Effector memory CD8-positive, alpha-beta T cell (primary cell): Measurements from ENCODE around the gene E2F2.
"Not testable (repeated sequence)": the region's sequence is repeated elsewhere in the genome, so short reads cannot be mapped to it uniquely, and the experiment has no call there.

Experiments used
- ATAC-seq: fragments of 150-1000 bp; cut with Tn5 transposase; replicated peaks from 2 replicates; pipeline ENCODE4 v1.10.0; 2021; ENCODE audit warnings: mild to moderate bottlenecking, moderate library complexity
- DNase-seq, 3 experiments: peaks; one replicate each; pipeline ENCODE4 v3.0.0; 2021
- H3K27ac Mint-ChIP-seq, 2 donors: one replicate each; pipeline ENCODE4 v1.8.0; 2022; ENCODE audit warnings: mild to moderate bottlenecking in 2 of 2, mixed read lengths in 2 of 2, moderate library complexity in 2 of 2
- H3K27me3 Mint-ChIP-seq, 2 donors: one replicate each; pipeline ENCODE4 v1.8.0; 2022; ENCODE audit warnings: mixed read lengths in 2 of 2
- H3K36me3 Mint-ChIP-seq: one replicate; pipeline ENCODE4 v1.8.0; 2022; ENCODE audit warnings: mild to moderate bottlenecking, moderate library complexity, mixed read lengths; ENCODE audit not compliant: insufficient read depth
- H3K4me1 Mint-ChIP-seq, 2 donors: one replicate each; pipeline ENCODE4 v1.8.0; 2022; ENCODE audit warnings: low read depth in 2 of 2, mixed read lengths in 2 of 2
- H3K4me3 Mint-ChIP-seq, 2 donors: one replicate each; pipeline ENCODE4 v1.8.0; 2022; ENCODE audit warnings: mild to moderate bottlenecking in 2 of 2, mixed read lengths in 2 of 2, moderate library complexity in 2 of 2
- H3K9me3 Mint-ChIP-seq, 2 donors: one replicate each; pipeline ENCODE4 v1.8.0; 2022; ENCODE audit warnings: mixed read lengths in 2 of 2

The E2F2 gene

GRCh38 chr1:23548704-23549143 lies 17.7 kb upstream of the E2F2 start:
- Mint-ChIP-seq H3K4me1 (peaks cover 5% of the 10 kb centered on the region in 2 donors), H3K27me3 (no peaks in the 10 kb centered on the region), H3K27ac (no peak overlapping the region), H3K36me3 (peaks cover 3% of the 10 kb centered on the region), H3K9me3 (no peaks in the 10 kb centered on the region), H3K4me3 (no peak overlapping the region)
- DNase-seq (no peak), ATAC-seq (no peak)

- DNase-seq (no peak), ATAC-seq (no peak)
- Mint-ChIP-seq H3K27me3 (no peaks in the 10 kb centered on the region), H3K27ac (no peak overlapping the region), H3K9me3 (no peaks in the 10 kb centered on the region), H3K4me1 (peaks cover 2 to 3% of the 10 kb centered on the region in 2 donors), H3K4me3 (no peak overlapping the region), H3K36me3 (no peaks in the 10 kb centered on the region)
These were observed 16.0 kb upstream of the E2F2 start for GRCh38 chr1:23546897-23547584.

- Mint-ChIP-seq H3K36me3 (no peaks in the 10 kb centered on the region), H3K4me1 (peaks cover 2 to 3% of the 10 kb centered on the region in 2 donors), H3K4me3 (no peak overlapping the region), H3K27me3 (no peaks in the 10 kb centered on the region), H3K27ac (no peak overlapping the region), H3K9me3 (no peaks in the 10 kb centered on the region)
- no peak for DNase-seq
- ATAC-seq, result no peak
These were observed 14.8 kb upstream of the E2F2 start for GRCh38 chr1:23545851-23546250.

DNA sequence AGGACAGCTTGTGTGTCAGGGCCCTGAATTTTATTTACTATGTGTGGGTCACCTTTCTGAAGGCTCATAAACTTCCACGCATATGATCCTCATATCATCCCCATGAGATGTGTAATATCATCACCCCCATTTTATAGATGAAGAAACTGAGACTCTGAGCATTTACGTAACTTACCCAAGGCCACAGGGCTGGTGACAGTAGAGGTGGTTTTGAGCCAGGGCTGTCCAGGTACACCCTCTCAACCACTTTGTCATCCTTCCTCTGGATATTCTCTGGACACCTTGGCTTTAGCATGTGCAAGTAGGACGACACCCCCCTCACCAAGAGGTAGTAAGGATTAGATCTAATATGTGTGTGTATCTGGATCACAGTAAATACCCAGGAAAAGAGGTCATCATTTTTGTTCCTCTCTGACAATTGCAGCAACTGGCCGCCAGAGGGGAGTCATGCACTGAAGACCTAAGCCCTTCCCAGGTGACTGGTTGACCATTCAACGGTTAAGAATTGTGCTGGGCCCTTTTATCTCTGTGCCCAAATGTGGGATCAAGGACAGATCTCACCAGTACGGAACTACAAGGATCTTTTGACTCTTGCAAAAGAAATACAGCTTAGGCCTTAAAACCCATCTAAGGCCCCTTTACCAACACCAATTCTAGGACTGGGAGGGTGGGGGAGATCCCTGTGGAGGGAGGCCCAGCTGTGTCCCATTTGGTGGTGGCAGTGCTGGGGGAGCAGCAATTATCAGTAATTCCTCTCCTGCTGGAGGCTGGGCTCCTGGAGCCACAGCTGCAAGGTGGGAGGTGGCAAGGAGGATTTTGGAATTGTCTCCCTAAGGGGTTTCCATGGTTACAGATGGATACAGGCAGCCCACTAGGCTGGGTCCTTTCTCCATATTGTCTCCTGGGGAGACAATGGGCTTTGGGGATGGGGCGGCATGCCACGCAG lies 13.7 kb upstream of the E2F2 start:
- Mint-ChIP-seq H3K27me3 (no peaks in the 10 kb centered on the region), H3K4me3 (no peak overlapping the region), H3K4me1 (peaks cover 5 to 7% of the 10 kb centered on the region in 2 donors), H3K36me3 (no peaks in the 10 kb centered on the region), H3K27ac (peak overlapping the region in 1 of 2 donors; percentile 13), H3K9me3 (no peaks in the 10 kb centered on the region)
- ATAC-seq, result peak; percentile 17
- peak; percentile 60 to 67 (median 60) for DNase-seq

DNA sequence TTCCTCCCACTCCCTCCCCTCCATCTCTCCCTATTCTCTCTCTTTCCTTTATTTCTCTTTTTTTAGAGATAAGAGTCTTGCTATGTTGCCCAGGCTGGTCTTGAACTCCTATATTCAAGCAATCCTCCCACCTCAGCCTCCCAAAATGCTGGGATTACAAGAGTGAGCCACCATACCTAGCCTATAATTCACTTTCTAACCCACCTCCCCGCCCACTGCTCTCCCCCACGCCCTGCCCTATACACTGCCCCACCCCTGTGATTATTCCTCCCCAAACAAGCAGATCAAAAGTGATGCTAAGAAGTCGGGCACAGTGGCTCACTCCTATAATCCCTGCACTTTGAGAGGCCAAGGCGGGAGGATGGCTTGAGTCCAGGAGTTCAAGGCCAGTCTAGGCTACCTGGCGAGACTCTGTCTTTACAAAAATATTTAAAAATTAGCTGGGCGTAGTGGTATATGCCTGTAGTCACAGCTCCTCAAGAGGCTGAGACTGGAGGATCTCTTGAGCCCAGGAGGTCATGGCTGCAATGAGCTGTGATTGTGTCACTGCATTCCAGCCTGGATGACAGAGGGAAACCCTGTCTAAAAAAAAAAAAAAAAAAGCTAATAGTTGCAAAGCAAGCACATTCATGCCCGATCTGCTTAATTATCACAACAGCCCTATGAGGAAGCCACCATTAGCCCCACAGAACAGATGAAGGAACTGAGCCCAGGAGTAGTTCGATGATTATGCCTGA lies 12.8 kb upstream of the E2F2 start:
- Mint-ChIP-seq H3K27ac (no peak overlapping the region), H3K36me3 (no peaks in the 10 kb centered on the region)
- no peak for DNase-seq

GRCh38 chr1:23542940-23543339 lies 11.9 kb upstream of the E2F2 start:
- not testable (repeated sequence) for H3K36me3 Mint-ChIP-seq, H3K27me3 Mint-ChIP-seq, DNase-seq, ATAC-seq, H3K4me3 Mint-ChIP-seq, H3K27ac Mint-ChIP-seq, H3K9me3 Mint-ChIP-seq
- peaks cover 9 to 10% of the 10 kb centered on the region in 2 donors for H3K4me1 Mint-ChIP-seq

More for the DNA sequence above, 12.8 kb upstream of the E2F2 start:
- Mint-ChIP-seq H3K27me3 (no peaks in the 10 kb centered on the region), H3K4me1 (peaks cover 9 to 10% of the 10 kb centered on the region in 2 donors), H3K4me3 (no peak overlapping the region), H3K9me3 (no peaks in the 10 kb centered on the region)
- no peak for ATAC-seq

GRCh38 chr1:23539698-23540266 lies 8.7 kb upstream of the E2F2 start:
- Mint-ChIP-seq H3K4me1 (peaks cover 9 to 10% of the 10 kb centered on the region in 2 donors), H3K27me3 (no peaks in the 10 kb centered on the region), H3K27ac (peak overlapping the region in 1 of 2 donors; percentile 68), H3K4me3 (peak overlapping the region; percentile 61 to 65), H3K9me3 (no peaks in the 10 kb centered on the region), H3K36me3 (no peaks in the 10 kb centered on the region)
- DNase-seq (peak; percentile 90 to 94 (median 92)), ATAC-seq (peak; percentile 96)

DNA sequence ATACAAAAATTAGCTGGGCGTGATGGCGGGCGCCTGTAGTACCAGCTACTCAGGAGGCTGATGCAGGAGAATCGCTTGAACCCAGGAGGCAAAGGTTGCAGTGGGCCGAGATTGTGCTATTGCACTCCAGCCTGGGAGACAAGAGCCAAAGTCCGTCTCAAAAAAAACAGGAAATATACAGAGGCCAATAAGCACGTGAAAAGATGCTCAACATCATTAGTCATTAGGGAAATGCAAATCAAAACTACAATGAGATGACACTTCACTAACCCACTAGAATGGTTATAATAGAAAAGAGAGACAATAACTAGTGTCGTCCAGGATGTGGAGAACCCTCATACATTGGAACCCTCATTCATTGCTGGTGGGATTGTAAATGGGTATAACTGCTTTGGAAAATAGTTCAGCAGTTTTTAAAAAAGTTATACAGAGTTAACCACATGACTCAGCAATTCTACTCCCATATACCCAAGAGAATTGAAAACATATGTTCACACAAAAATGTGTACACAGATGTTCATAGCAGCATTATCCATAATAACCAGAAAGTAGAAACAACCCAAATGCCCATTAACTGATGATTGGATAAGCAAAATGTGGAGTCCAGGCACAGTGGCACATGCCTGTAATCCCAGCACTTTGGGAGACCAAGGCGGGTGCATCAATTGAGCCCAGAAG lies 6.4 kb upstream of the E2F2 start:
- Mint-ChIP-seq H3K27ac (no peak overlapping the region), H3K36me3 (no peaks in the 10 kb centered on the region), H3K4me3 (no peak overlapping the region), H3K27me3 (no peaks in the 10 kb centered on the region), H3K4me1 (peaks cover 16 to 17% of the 10 kb centered on the region in 2 donors), H3K9me3 (no peaks in the 10 kb centered on the region)
- no peak for ATAC-seq
- no peak for DNase-seq

GRCh38 chr1:23533246-23534023 lies 2.4 kb upstream of the E2F2 start:
- H3K4me1 Mint-ChIP-seq, result peaks cover 39 to 43% of the 10 kb centered on the region in 2 donors
- peaks cover 4% of the 10 kb centered on the region for H3K36me3 Mint-ChIP-seq
- H3K27me3 Mint-ChIP-seq, result no peaks in the 10 kb centered on the region
- ATAC-seq (no peak), DNase-seq (no peak)
- no peaks in the 10 kb centered on the region for H3K9me3 Mint-ChIP-seq
- peak overlapping the region; percentile 64 to 67 for H3K4me3 Mint-ChIP-seq
- H3K27ac Mint-ChIP-seq, result peak overlapping the region; percentile 45 to 80

- ATAC-seq (no peak), DNase-seq (no peak)
- H3K27ac Mint-ChIP-seq, result peak overlapping the region; percentile 82 to 93
- no peaks in the 10 kb centered on the region for H3K9me3 Mint-ChIP-seq
- peaks cover 10% of the 10 kb centered on the region for H3K36me3 Mint-ChIP-seq
- H3K4me1 Mint-ChIP-seq, result peaks cover 57 to 61% of the 10 kb centered on the region in 2 donors
- H3K27me3 Mint-ChIP-seq, result no peaks in the 10 kb centered on the region
- H3K4me3 Mint-ChIP-seq, result peak overlapping the region; percentile 91 to 94
These were observed 595 bp upstream of the E2F2 start for GRCh38 chr1:23531562-23532094.

- Mint-ChIP-seq H3K4me1 (peaks cover 71 to 73% of the 10 kb centered on the region in 2 donors), H3K4me3 (peak overlapping the region; percentile 70 to 81), H3K9me3 (no peaks in the 10 kb centered on the region), H3K36me3 (peaks cover 10% of the 10 kb centered on the region), H3K27me3 (no peaks in the 10 kb centered on the region), H3K27ac (peak overlapping the region in 1 of 2 donors; percentile 98)
- ATAC-seq (no peak), DNase-seq (no peak)
These were observed 816 bp downstream of the E2F2 start for GRCh38 chr1:23530087-23530746.
